NCI-H1694 treated with DMSO at 0.1 percent for 48 hours (cell line): ENCODE results near the gene RPL35A.
"Not testable (repeated sequence)": the region's sequence is repeated elsewhere in the genome, so short reads cannot be mapped to it uniquely, and the experiment has no call there.

Experiments
- DNase-seq: peaks from one replicate; lab custom pipeline; 2025; lab: John Stamatoyannopoulos, UW

Gene RPL35A

GRCh38 chr3:197949778-197950676 lies at the start of gene RPL35A:
Gene RPL35A, plus strand, starts transcription at chr3:197950190. Its CDS starts 778 bp downstream, at chr3:197950968.
- DNase-seq: peak; percentile 95

GRCh38 chr3:197901626-197902025 lies 48.4 kb upstream of the RPL35A start:
- DNase-seq: no peak

- peak; percentile 36 for DNase-seq
Observed at GRCh38 chr3:197906023-197906849, 43.8 kb upstream of the RPL35A start.

- no peak for DNase-seq
Observed at GRCh38 chr3:197906850-197907187, 43.2 kb upstream of the RPL35A start.

GRCh38 chr3:197907196-197907595 lies 42.8 kb upstream of the RPL35A start:
- DNase-seq: no peak

GRCh38 chr3:197908550-197908949 lies 41.4 kb upstream of the RPL35A start:
- not testable (repeated sequence) for DNase-seq

- no peak for DNase-seq
Observed at GRCh38 chr3:197908957-197909701, 40.9 kb upstream of the RPL35A start.

- no peak for DNase-seq
Observed at GRCh38 chr3:197912741-197913476, 37.1 kb upstream of the RPL35A start.

- DNase-seq: no peak
Observed at GRCh38 chr3:197913641-197914380, 36.2 kb upstream of the RPL35A start.

- DNase-seq: not testable (repeated sequence)
Observed at GRCh38 chr3:197921429-197922275, 28.3 kb upstream of the RPL35A start.

- no peak for DNase-seq
Observed at GRCh38 chr3:197926418-197926817, 23.6 kb upstream of the RPL35A start.

- DNase-seq: not testable (repeated sequence)
Observed at GRCh38 chr3:197927578-197927977, 22.4 kb upstream of the RPL35A start.

GRCh38 chr3:197936819-197937384 lies 13.1 kb upstream of the RPL35A start:
- DNase-seq: no peak

GRCh38 chr3:197940745-197941384 lies 9.1 kb upstream of the RPL35A start:
- no peak for DNase-seq

- peak; percentile 63 for DNase-seq
Observed at GRCh38 chr3:197942956-197943556, 6.9 kb upstream of the RPL35A start.

GRCh38 chr3:197949191-197949777 lies 706 bp upstream of the RPL35A start:
- DNase-seq: no peak

- no peak for DNase-seq
Observed at GRCh38 chr3:197950677-197951061, 679 bp downstream of the RPL35A start.

- DNase-seq: no peak
Observed at GRCh38 chr3:197951392-197951990, 1.5 kb downstream of the RPL35A start.
